ENCODE data around the gene ZNF236. TPM values are rescaled to one million over a fixed set of nuclear protein-coding genes. Genes with fewer than 3 reads are reported as not detected.
A peak's percentile ranks its signal among the peaks of the same experiment; 100 is the strongest.

Gene ZNF236
- polyA plus RNA-seq, 3 donors, result 1.7 to 6.5 (median 2.4) TPM

- no peak for DNase-seq
- no peak overlapping the region for H3K4me3 ChIP-seq (replicated peaks in 1 of 3; ENCODE audit: low read depth in 2 of 3, low read length in 3 of 3)
- TF ChIP-seq CTCF (IDR thresholded peaks at IDR 0.05), result no peak
- H3K9me3 ChIP-seq (replicated peaks in 1 of 2; ENCODE audit: control insufficient read depth in 1 of 2, insufficient read depth in 1 of 2, low read length in 2 of 2), result no peaks in the 10 kb centered on the region
- WGBS (ENCODE audit: insufficient coverage), result 81% methylated on average over 10 of the region's 16 CpGs
- no peak overlapping the region for H3K9ac ChIP-seq (ENCODE audit: insufficient read depth, low read length, poor library complexity, severe bottlenecking)
- no peak overlapping the region for H3K27ac ChIP-seq (ENCODE audit: low read depth in 1 of 2, low read length in 2 of 2)
- no peaks in the 10 kb centered on the region for H4K20me1 ChIP-seq (ENCODE audit: insufficient read depth, low read length)
- peaks cover 0 to 1% (median 0%) of the 10 kb centered on the region in 7 donors for H3K9me3 Mint-ChIP-seq
- H2AFZ ChIP-seq (ENCODE audit: insufficient read depth, low read depth, low read length, poor library complexity, severe bottlenecking), result no peak overlapping the region
- no peak overlapping the region for H3K4me2 ChIP-seq (replicated peaks; ENCODE audit: extremely low read depth, low read length, poor library complexity, severe bottlenecking)
- peaks cover 53 to 74% of the 10 kb centered on the region in 2 donors for H3K36me3 ChIP-seq (replicated peaks in 1 of 2; ENCODE audit: control insufficient read depth in 1 of 2, insufficient read depth in 2 of 2, low read length in 2 of 2)
- H3K36me3 Mint-ChIP-seq, result peaks cover 77 to 87% of the 10 kb centered on the region in 2 donors
- H3K27me3 Mint-ChIP-seq (ENCODE audit: low read depth in 3 of 3), result no peaks in the 10 kb centered on the region
- H3K27me3 ChIP-seq (ENCODE audit: control insufficient read depth in 2 of 2, insufficient read depth in 2 of 2, low read length in 2 of 2), result no peaks in the 10 kb centered on the region
- H3K27ac Mint-ChIP-seq, result peak overlapping the region in 4 of 7 donors; percentile 13 to 48 (median 30)
- H3K4me1 ChIP-seq (ENCODE audit: control insufficient read depth in 1 of 2, insufficient read depth in 2 of 2, low read length in 2 of 2), result no peaks in the 10 kb centered on the region
- intact Hi-C loops (cut with micrococcal nuclease), result no loop called here
- H3K4me1 Mint-ChIP-seq, result peaks cover 5% of the 10 kb centered on the region
- no peak overlapping the region for H3K4me3 Mint-ChIP-seq
- H3K79me2 ChIP-seq (ENCODE audit: insufficient read depth, low read length), result no peaks in the 10 kb centered on the region
These were observed 136.5 kb downstream of the ZNF236 start for GRCh38 chr18:76958692-76959341.

- Mint-ChIP-seq H3K27ac (peak overlapping the region in 2 of 7 donors; percentile 13 to 14), H3K36me3 (peaks cover 77 to 84% of the 10 kb centered on the region in 2 donors), H3K9me3 (peaks cover 0 to 1% (median 0%) of the 10 kb centered on the region in 7 donors), H3K4me3 (no peak overlapping the region), H3K4me1 (peaks cover 9% of the 10 kb centered on the region), H3K27me3 (ENCODE audit: low read depth in 3 of 3) (no peaks in the 10 kb centered on the region)
- Histone ChIP-seq H2AFZ (ENCODE audit: insufficient read depth, low read depth, low read length, poor library complexity, severe bottlenecking) (no peak overlapping the region), H3K9ac (ENCODE audit: insufficient read depth, low read length, poor library complexity, severe bottlenecking) (no peak overlapping the region), H3K4me3 (replicated peaks in 1 of 3; ENCODE audit: low read depth in 2 of 3, low read length in 3 of 3) (no peak overlapping the region), H3K36me3 (replicated peaks in 1 of 2; ENCODE audit: control insufficient read depth in 1 of 2, insufficient read depth in 2 of 2, low read length in 2 of 2) (peaks cover 51 to 67% of the 10 kb centered on the region in 2 donors), H4K20me1 (ENCODE audit: insufficient read depth, low read length) (no peaks in the 10 kb centered on the region), H3K27me3 (ENCODE audit: control insufficient read depth in 2 of 2, insufficient read depth in 2 of 2, low read length in 2 of 2) (no peaks in the 10 kb centered on the region), H3K27ac (ENCODE audit: low read depth in 1 of 2, low read length in 2 of 2) (no peak overlapping the region), H3K9me3 (replicated peaks in 1 of 2; ENCODE audit: control insufficient read depth in 1 of 2, insufficient read depth in 1 of 2, low read length in 2 of 2) (no peaks in the 10 kb centered on the region), H3K79me2 (ENCODE audit: insufficient read depth, low read length) (no peaks in the 10 kb centered on the region), H3K4me2 (replicated peaks; ENCODE audit: extremely low read depth, low read length, poor library complexity, severe bottlenecking) (no peak overlapping the region), H3K4me1 (ENCODE audit: control insufficient read depth in 1 of 2, insufficient read depth in 2 of 2, low read length in 2 of 2) (no peaks in the 10 kb centered on the region)
- 95% methylated on average over 8 of the region's 8 CpGs for WGBS (ENCODE audit: insufficient coverage)
- intact Hi-C loops (cut with micrococcal nuclease), result no loop called here
- TF ChIP-seq CTCF (IDR thresholded peaks at IDR 0.05), result no peak
- no peak for DNase-seq
These were observed 137.2 kb downstream of the ZNF236 start for GRCh38 chr18:76959605-76960004.
